Cardiac muscle cell (in vitro differentiated cells and primary cell): ENCODE data around the gene UBL7. TPM values are rescaled to one million over a fixed set of nuclear protein-coding genes. Genes with fewer than 3 reads are reported as not detected.

Experiments
- DNase-seq, 2 donors: peaks; one replicate each; pipeline versions ENCODE4 v3.0.0 to v3.0.0-alpha.2; 2010 to 2017; ENCODE audit warnings: low read depth in 1 of 2, low spot score in 1 of 2
- H3K27ac ChIP-seq: fragments of 200-600 bp; sonication (generic); 2 replicates; pipeline ENCODE4 v1.5.1; 2016
- H3K27me3 ChIP-seq: fragments of 200-600 bp; sonication (generic); 2 replicates; pipeline ENCODE4 v1.6.0; 2016; ENCODE audit warnings: control low read depth
- H3K36me3 ChIP-seq: fragments of 200-600 bp; sonication (generic); 2 replicates; pipeline ENCODE4 v1.5.1; 2016; ENCODE audit warnings: control low read depth
- H3K4me1 ChIP-seq: fragments of 200-600 bp; sonication (generic); 2 replicates; pipeline ENCODE4 v1.8.1; 2017; ENCODE audit warnings: low read depth, mild to moderate bottlenecking, mixed run types
- H3K4me3 ChIP-seq: fragments of 200-600 bp; sonication (generic); 2 replicates; pipeline ENCODE4 v1.5.1; 2016; ENCODE audit warnings: mild to moderate bottlenecking
- H3K9me3 ChIP-seq: fragments of 200-600 bp; sonication (generic); 2 replicates; pipeline ENCODE4 v1.5.1; 2017; ENCODE audit warnings: low read depth, mild to moderate bottlenecking, control low read depth
- CTCF ChIP-seq: IDR thresholded peaks from 2 replicates; pipeline ENCODE4 v1.5.1; 2012; ENCODE audit warnings: low read depth, mild to moderate bottlenecking, low read length
- polyA plus RNA-seq: library from polyadenylated mRNA; unstranded; fragments of >200 nt; fragmentation: Nextera tagmentation; extraction: Ambion mirVana; gene quantifications from 2 replicates; pipeline ENCODE4 v1.2.1, GENCODE V29; 2016
- total RNA-seq: library from RNA; depleted of rRNA; stranded (reverse); fragments of >200 nt; gene quantifications from 2 replicates; pipeline ENCODE4 v1.2.3, GENCODE V29; 2016

Gene UBL7
- total and polyA plus RNA-seq, 2 experiments from 2014 or later, result 74.3 to 135 TPM

- H3K27me3 ChIP-seq, result no peaks in the 10 kb centered on the region
- no peak overlapping the region for H3K4me3 ChIP-seq
- H3K36me3 ChIP-seq, result no peaks in the 10 kb centered on the region
- no peak for DNase-seq
- peaks cover 14% of the 10 kb centered on the region for H3K4me1 ChIP-seq
- TF ChIP-seq CTCF, result no peak
- peak overlapping the region; percentile 90 for H3K27ac ChIP-seq
- no peaks in the 10 kb centered on the region for H3K9me3 ChIP-seq
Observed at GRCh38 chr15:74396146-74396438, 64.9 kb downstream of the UBL7 start.

Other genes starting within 250 kb of the UBL7 start
- 2.3 and 9.5 TPM in 2 replicates for gene CCDC33, start 224.8 kb downstream of the UBL7 start, total RNA-seq
- gene CCDC33, start 224.8 kb downstream of the UBL7 start, polyA plus RNA-seq, result 3.1 and 6.2 TPM in 2 replicates
- 5.4 and 9.8 TPM in 2 replicates for gene CYP11A1, start 93.5 kb downstream of the UBL7 start, total RNA-seq
- 11.2 and 13.0 TPM in 2 replicates for gene CYP11A1, start 93.5 kb downstream of the UBL7 start, polyA plus RNA-seq
- gene SEMA7A, start 27.2 kb downstream of the UBL7 start, total RNA-seq, result 8.7 and 11.9 TPM in 2 replicates
- 0.99 and 3.3 TPM in 2 replicates for gene SEMA7A, start 27.2 kb downstream of the UBL7 start, polyA plus RNA-seq
- gene ARID3B, start 80.1 kb upstream of the UBL7 start, total RNA-seq, result 60.7 and 69.8 TPM in 2 replicates
- gene ARID3B, start 80.1 kb upstream of the UBL7 start, polyA plus RNA-seq, result 70.5 and 72.6 TPM in 2 replicates
- 193 and 319 TPM in 2 replicates for gene CLK3, start 154.7 kb upstream of the UBL7 start, total RNA-seq
- 100 and 125 TPM in 2 replicates for gene CLK3, start 154.7 kb upstream of the UBL7 start, polyA plus RNA-seq
- 16.1 and 17.6 TPM in 2 replicates for gene EDC3, start 234.9 kb upstream of the UBL7 start, total RNA-seq
- gene EDC3, start 234.9 kb upstream of the UBL7 start, polyA plus RNA-seq, result 25.2 and 41.5 TPM in 2 replicates